HEK293 (cell line): ENCODE data around the gene CASS4.
A peak's percentile ranks its signal among the peaks of the same experiment; 100 is the strongest.

Experiments used
- CTCF ChIA-PET: fragments of 350-600 bp; formaldehyde crosslinking; extraction: SDS; loops from one replicate; lab custom pipeline; 2021; ENCODE audit warnings: antibody characterized with exemption; lab: Yijun Ruan, JAX
- POLR2A ChIA-PET: fragments of 300-600 bp; formaldehyde crosslinking; extraction: SDS; loops from one replicate; lab custom pipeline; 2020; ENCODE audit warnings: antibody characterized with exemption, inconsistent platforms; lab: Yijun Ruan, JAX
- H3K27ac ChIP-seq: fragments of 200-500 bp; sonication (Bioruptor generic); 2 replicates; pipeline ENCODE4 v1.5.1; 2014; ENCODE audit warnings: low read depth, low read length, control low read depth, inconsistent platforms; ENCODE audit errors: extremely low read depth
- H3K36me3 ChIP-seq, 2 experiments: fragments of 200-500 bp in 1 of 2; sonication (Bioruptor generic) in 1 of 2; 1 replicate in 1 of 2; 2 replicates in 1 of 2; pipeline ENCODE4 v1.5.1; 2014 to 2017; ENCODE audit warnings: inconsistent platforms in 2 of 2, low read length in 2 of 2; ENCODE audit not compliant: control insufficient read depth in 2 of 2, insufficient read depth in 1 of 2
- H3K4me1 ChIP-seq: fragments of 200-500 bp; sonication (Bioruptor generic); 2 replicates; pipeline ENCODE4 v1.5.1; 2014; ENCODE audit warnings: mild to moderate bottlenecking, low read length, inconsistent platforms; ENCODE audit not compliant: control insufficient read depth, insufficient read depth
- H3K4me3 ChIP-seq: 2 replicates; pipeline ENCODE4 v1.5.1; 2011; ENCODE audit warnings: low read depth, mild to moderate bottlenecking, control low read depth, low read length, moderate library complexity
- H3K9me3 ChIP-seq: fragments of 200-500 bp; sonication (Bioruptor generic); 2 replicates; pipeline ENCODE4 v1.5.1; 2014; ENCODE audit warnings: low read depth, low read length, inconsistent platforms; ENCODE audit not compliant: control insufficient read depth, insufficient read depth
- HOXD13 ChIP-seq: sonication (generic); formaldehyde crosslinking; IDR thresholded peaks from 2 replicates; pipeline ENCODE4 v1.8.0; 2022; ENCODE audit warnings: missing genetic modification reagents, borderline replicate concordance
- SCRT2 ChIP-seq: fragments of 450-650 bp; formaldehyde crosslinking; IDR thresholded peaks from 2 replicates; pipeline ENCODE4 v1.5.1; 2016; ENCODE audit warnings: missing biosample characterization, missing genetic modification characterization
- TCF7L2 ChIP-seq: IDR thresholded peaks from 2 replicates; pipeline ENCODE4 v1.6.1; 2011; ENCODE audit warnings: low read depth, mild to moderate bottlenecking, inconsistent platforms, low read length, moderate library complexity, borderline replicate concordance
- TSHZ1 ChIP-seq: fragments of 450-650 bp; formaldehyde crosslinking; IDR thresholded peaks from 2 replicates; pipeline ENCODE4 v1.5.1; 2016; ENCODE audit warnings: missing biosample characterization, missing genetic modification characterization, borderline replicate concordance
- ZBTB17 ChIP-seq: fragments of 450-650 bp; formaldehyde crosslinking; IDR thresholded peaks from 2 replicates; pipeline ENCODE4 v1.5.1; 2016; ENCODE audit warnings: missing biosample characterization, missing genetic modification characterization
- ZFP37 ChIP-seq: fragments of 450-650 bp; formaldehyde crosslinking; IDR thresholded peaks from 2 replicates; pipeline ENCODE4 v1.5.1; 2016; ENCODE audit warnings: missing biosample characterization, missing genetic modification characterization
- ZNF140 ChIP-seq: fragments of 450-650 bp; formaldehyde crosslinking; IDR thresholded peaks from 2 replicates; pipeline ENCODE4 v1.5.1; 2016; ENCODE audit warnings: missing biosample characterization, missing genetic modification characterization
- ZNF174 ChIP-seq: fragments of 450-650 bp; formaldehyde crosslinking; IDR thresholded peaks from 2 replicates; pipeline ENCODE4 v1.5.0; 2017; ENCODE audit warnings: missing biosample characterization, mild to moderate bottlenecking, missing genetic modification characterization
- ZNF202 ChIP-seq: fragments of 450-650 bp; formaldehyde crosslinking; IDR thresholded peaks from 2 replicates; pipeline ENCODE4 v1.5.1; 2016; ENCODE audit warnings: missing biosample characterization, missing genetic modification characterization, borderline replicate concordance
- ZNF211 ChIP-seq: fragments of 450-650 bp; formaldehyde crosslinking; IDR thresholded peaks from 2 replicates; pipeline ENCODE4 v1.5.1; 2016; ENCODE audit warnings: low read depth, missing biosample characterization, missing genetic modification characterization
- ZNF324 ChIP-seq: fragments of 450-650 bp; formaldehyde crosslinking; IDR thresholded peaks from 2 replicates; pipeline ENCODE4 v1.5.1; 2016; ENCODE audit warnings: missing biosample characterization, missing genetic modification characterization
- ZNF335 ChIP-seq: fragments of 450-650 bp; formaldehyde crosslinking; conservative IDR thresholded peaks from 2 replicates; pipeline ENCODE4 v1.5.1; 2016; ENCODE audit warnings: missing biosample characterization, missing genetic modification characterization
- ZNF37A ChIP-seq: fragments of 450-650 bp; IDR thresholded peaks from 2 replicates; pipeline ENCODE4 v1.5.1; 2018; ENCODE audit warnings: missing biosample characterization, missing genetic modification characterization
- ZNF404 ChIP-seq: fragments of 450-650 bp; formaldehyde crosslinking; IDR thresholded peaks from 2 replicates; pipeline ENCODE4 v1.5.1; 2017; ENCODE audit warnings: missing biosample characterization, missing genetic modification characterization
- ZNF48 ChIP-seq: fragments of 450-650 bp; formaldehyde crosslinking; IDR thresholded peaks from 2 replicates; pipeline ENCODE4 v1.5.1; 2016; ENCODE audit warnings: missing biosample characterization, missing genetic modification characterization
- ZNF513 ChIP-seq: fragments of 450-650 bp; IDR thresholded peaks from 2 replicates; pipeline ENCODE4 v1.5.1; 2018; ENCODE audit warnings: missing biosample characterization, missing genetic modification characterization
- ZNF529 ChIP-seq: fragments of 450-650 bp; formaldehyde crosslinking; IDR thresholded peaks from 2 replicates; pipeline ENCODE4 v1.5.1; 2017; ENCODE audit warnings: missing genetic modification characterization, missing biosample characterization; ENCODE audit not compliant: insufficient replicate concordance
- ZNF645 ChIP-seq: fragments of 450-650 bp; formaldehyde crosslinking; IDR thresholded peaks from 2 replicates; pipeline ENCODE4; 2016; ENCODE audit warnings: missing biosample characterization, missing genetic modification characterization
- ZNF776 ChIP-seq: fragments of 450-650 bp; formaldehyde crosslinking; IDR thresholded peaks from 2 replicates; pipeline ENCODE4 v1.5.0; 2017; ENCODE audit warnings: missing biosample characterization, missing genetic modification characterization, borderline replicate concordance
- ZNF791 ChIP-seq: fragments of 450-650 bp; formaldehyde crosslinking; IDR thresholded peaks from 2 replicates; pipeline ENCODE4 v1.5.1; 2016; ENCODE audit warnings: missing biosample characterization, missing genetic modification characterization
- TF ChIP-seq, protein P1 (sequence below): fragments of 450-650 bp; formaldehyde crosslinking; IDR thresholded peaks from 2 replicates; pipeline ENCODE4 v1.5.1; 2016; ENCODE audit warnings: missing biosample characterization, missing genetic modification characterization

CASS4 gene

DNA sequence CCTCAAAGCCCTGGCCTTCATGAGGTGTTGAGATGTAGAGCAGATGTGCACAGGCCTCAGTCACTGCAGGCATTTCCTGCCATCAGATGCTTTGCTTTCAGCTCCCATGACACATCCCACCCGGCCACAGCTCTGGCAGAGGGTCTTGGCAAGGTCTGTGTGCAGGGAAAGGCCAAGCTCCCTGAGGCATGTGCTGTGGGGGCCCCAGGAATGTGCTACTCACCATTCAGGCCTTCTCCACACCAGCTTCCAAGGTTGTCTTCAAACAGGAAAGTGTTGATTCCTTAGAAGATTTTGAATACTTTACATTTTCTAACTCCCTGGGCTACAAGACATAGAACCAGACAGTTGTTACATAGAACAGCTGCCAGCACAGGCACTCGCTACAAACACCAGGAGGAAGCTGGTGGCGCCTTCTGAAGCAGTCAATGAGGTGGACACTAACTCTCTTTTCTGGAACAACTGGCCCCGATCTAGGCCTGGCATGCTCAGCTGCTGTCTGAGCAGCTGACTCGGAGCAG, 27.8 kb downstream of the CASS4 start:
- Histone ChIP-seq H3K36me3 (no peaks in the 10 kb centered on the region), H3K4me1 (no peaks in the 10 kb centered on the region), H3K27ac (no peak overlapping the region), H3K4me3 (no peak overlapping the region), H3K9me3 (no peaks in the 10 kb centered on the region)
- ChIA-PET CTCF (no interaction called here), POLR2A (no interaction called here)
- TF ChIP-seq ZNF174 (tag by site-specific recombination) (no peak), ZNF404 (no peak), ZNF529 (tag by site-specific recombination) (no peak), ZNF513 (tag by site-specific recombination) (no peak), ZNF324 (tag by site-specific recombination) (no peak), ZNF645 (tag by site-specific recombination) (no peak), ZNF202 (tag by site-specific recombination) (no peak), HOXD13 (CRISPR knock-in tag) (no peak)

- CTCF ChIA-PET, result no interaction called here
- TF ChIP-seq ZBTB17 (tag by site-specific recombination) (no peak), SCRT2 (tag by site-specific recombination) (peak; percentile 68), TCF7L2 (no peak), ZFP37 (tag by site-specific recombination) (no peak), ZNF776 (tag by site-specific recombination) (no peak), ZNF37A (tag by site-specific recombination) (no peak), ZNF48 (tag by site-specific recombination) (no peak), ZNF211 (tag by site-specific recombination) (no peak)
- TF ChIP-seq, all 188 proteins: peak for 1
- Histone ChIP-seq H3K4me1 (no peaks in the 10 kb centered on the region), H3K36me3 (no peaks in the 10 kb centered on the region), H3K27ac (no peak overlapping the region), H3K4me3 (no peak overlapping the region), H3K9me3 (no peaks in the 10 kb centered on the region)
- POLR2A ChIA-PET, result no interaction called here
These were observed 28.4 kb downstream of the CASS4 start for GRCh38 chr20:56440346-56441007.

DNA sequence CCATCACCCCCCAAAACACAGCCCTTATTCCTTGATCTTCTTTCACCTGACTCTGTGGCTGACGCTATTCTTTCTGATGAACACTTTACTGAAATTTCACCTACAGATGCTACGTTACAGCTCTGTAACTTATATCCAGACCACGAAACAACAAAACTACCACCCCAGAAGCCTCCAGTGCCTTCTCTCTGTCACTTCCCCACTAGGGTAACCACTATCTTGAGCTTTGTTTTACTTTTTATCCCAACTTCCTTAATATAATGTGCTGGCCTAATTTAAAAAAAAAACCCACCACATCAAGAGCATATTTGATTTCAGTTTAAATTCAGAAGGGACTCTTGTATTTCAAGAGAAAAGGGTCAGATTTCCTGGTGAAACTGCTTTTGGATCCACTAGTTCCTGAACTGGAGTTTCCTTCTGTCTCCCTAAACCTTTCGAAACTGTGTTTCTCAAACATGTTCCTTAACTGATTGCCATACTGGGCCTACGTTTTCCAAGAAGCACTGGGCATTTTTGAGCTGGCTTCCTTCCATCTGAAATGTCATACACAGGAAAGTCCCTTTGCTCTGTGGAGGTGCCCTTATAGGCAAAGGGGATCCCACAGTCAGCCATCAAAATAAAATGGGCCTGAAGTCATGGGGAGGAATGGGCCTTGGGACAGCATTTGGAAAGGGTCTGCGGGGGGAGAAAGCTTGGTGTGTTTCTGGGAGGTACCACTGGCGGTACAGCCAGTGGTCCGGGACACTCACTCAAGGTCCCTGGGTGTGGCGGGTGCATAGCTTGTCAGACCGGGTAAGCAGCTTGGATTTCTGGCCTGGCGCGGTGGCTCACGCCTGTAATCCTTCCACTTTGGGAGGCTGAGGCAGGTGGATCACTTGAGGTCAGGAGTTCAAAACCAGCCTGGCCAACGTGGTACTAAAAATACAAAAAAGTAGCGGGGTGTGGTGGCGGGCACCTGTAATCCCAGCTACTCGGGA, 30.6 kb downstream of the CASS4 start:
- no peak overlapping the region for H3K27ac ChIP-seq
- H3K4me1 ChIP-seq, result no peaks in the 10 kb centered on the region
- no peaks in the 10 kb centered on the region for H3K9me3 ChIP-seq
- no peaks in the 10 kb centered on the region for H3K36me3 ChIP-seq
- CTCF ChIA-PET, result no interaction called here
- POLR2A ChIA-PET, result no interaction called here
- H3K4me3 ChIP-seq, result no peak overlapping the region
- TF ChIP-seq ZNF335 (tag by site-specific recombination) (no peak), TSHZ1 (no peak), ZNF140 (tag by site-specific recombination) (no peak), ZNF791 (tag by site-specific recombination) (no peak)
- TF ChIP-seq, protein P1, sequence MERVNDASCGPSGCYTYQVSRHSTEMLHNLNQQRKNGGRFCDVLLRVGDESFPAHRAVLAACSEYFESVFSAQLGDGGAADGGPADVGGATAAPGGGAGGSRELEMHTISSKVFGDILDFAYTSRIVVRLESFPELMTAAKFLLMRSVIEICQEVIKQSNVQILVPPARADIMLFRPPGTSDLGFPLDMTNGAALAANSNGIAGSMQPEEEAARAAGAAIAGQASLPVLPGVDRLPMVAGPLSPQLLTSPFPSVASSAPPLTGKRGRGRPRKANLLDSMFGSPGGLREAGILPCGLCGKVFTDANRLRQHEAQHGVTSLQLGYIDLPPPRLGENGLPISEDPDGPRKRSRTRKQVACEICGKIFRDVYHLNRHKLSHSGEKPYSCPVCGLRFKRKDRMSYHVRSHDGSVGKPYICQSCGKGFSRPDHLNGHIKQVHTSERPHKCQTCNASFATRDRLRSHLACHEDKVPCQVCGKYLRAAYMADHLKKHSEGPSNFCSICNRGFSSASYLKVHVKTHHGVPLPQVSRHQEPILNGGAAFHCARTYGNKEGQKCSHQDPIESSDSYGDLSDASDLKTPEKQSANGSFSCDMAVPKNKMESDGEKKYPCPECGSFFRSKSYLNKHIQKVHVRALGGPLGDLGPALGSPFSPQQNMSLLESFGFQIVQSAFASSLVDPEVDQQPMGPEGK (tag by site-specific recombination), result no peak
